Epithelial cell of proximal tubule (primary cell): ENCODE results near the gene CHST14. TPM values are rescaled to one million over a fixed set of nuclear protein-coding genes. Genes with fewer than 3 reads are reported as not detected.

ENCODE experiments used
- DNase-seq: peaks from one replicate; pipeline ENCODE4 v3.0.0-alpha.2; 2011; ENCODE audit warnings: low read depth
- H3K4me3 ChIP-seq: 2 replicates; pipeline ENCODE4 v1.5.1; 2011; ENCODE audit warnings: low read depth, mild to moderate bottlenecking, low read length
- CTCF ChIP-seq: conservative IDR thresholded peaks from 2 replicates; pipeline ENCODE4 v1.5.1; 2012; ENCODE audit warnings: low read depth, mild to moderate bottlenecking, low read length
- total RNA-seq: library from RNA; depleted of rRNA; stranded (reverse); fragments of >200 nt; gene quantifications from 2 replicates; pipeline ENCODE4 v1.2.3, GENCODE V29; 2015

CHST14 gene
- total RNA-seq, 1 donor from 2014 or later: 14.4 TPM

GRCh38 chr15:40441565-40442531, 28.9 kb upstream of the CHST14 start:
- TF ChIP-seq CTCF: peak; percentile 6
- no peak for DNase-seq

GRCh38 chr15:40443255-40443654, 27.5 kb upstream of the CHST14 start:
- no peak for DNase-seq
- TF ChIP-seq CTCF: no peak
- no peak overlapping the region for H3K4me3 ChIP-seq

More at GRCh38 chr15:40441565-40442531, 28.9 kb upstream of the CHST14 start:
- H3K4me3 ChIP-seq: peak overlapping the region; percentile 76

GRCh38 chr15:40443846-40444245, 26.9 kb upstream of the CHST14 start:
- DNase-seq: no peak
- no peak for TF ChIP-seq CTCF
- no peak overlapping the region for H3K4me3 ChIP-seq

GRCh38 chr15:40444736-40445135, 26.0 kb upstream of the CHST14 start:
- H3K4me3 ChIP-seq: no peak overlapping the region
- TF ChIP-seq CTCF: no peak
- no peak for DNase-seq

GRCh38 chr15:40445421-40445922, 25.3 kb upstream of the CHST14 start:
- no peak for DNase-seq
- no peak overlapping the region for H3K4me3 ChIP-seq
- no peak for TF ChIP-seq CTCF

- TF ChIP-seq CTCF: no peak
- no peak overlapping the region for H3K4me3 ChIP-seq
- DNase-seq: no peak
Observed at GRCh38 chr15:40446144-40446543, 24.6 kb upstream of the CHST14 start.
